Right atrium auricular region (tissue), 2 donors: ENCODE data around the gene GRPEL1. TPM values are rescaled to one million over a fixed set of nuclear protein-coding genes. Genes with fewer than 3 reads are reported as not detected.

ENCODE experiments used
- DNase-seq: peaks from one replicate; pipeline ENCODE4 v3.0.0-alpha.2; 2019; ENCODE audit warnings: low spot score
- H3K27ac ChIP-seq, 2 donors: fragments of 200-600 bp; sonication (generic); 1 replicate in 1 of 2; 2 replicates in 1 of 2; pipeline ENCODE4 v1.5.1; 2016 to 2019
- H3K27me3 ChIP-seq, 2 donors: fragments of 200-600 bp; sonication (generic); one replicate each; pipeline versions ENCODE4 v1.5.1 to v1.6.0; 2017 to 2019
- H3K36me3 ChIP-seq: fragments of 200-600 bp; sonication (generic); one replicate; pipeline ENCODE4 v1.5.1; 2016
- H3K4me1 ChIP-seq, 2 donors: fragments of 200-600 bp; sonication (generic); one replicate each; pipeline versions ENCODE4 v1.5.1 to v1.6.0; 2017 to 2019
- H3K4me3 ChIP-seq, 2 donors: fragments of 200-600 bp; sonication (generic); 1 replicate in 1 of 2; 2 replicates in 1 of 2; pipeline ENCODE4 v1.5.1; 2017 to 2019; ENCODE audit warnings: mild to moderate bottlenecking in 1 of 2, moderate library complexity in 1 of 2
- H3K9me3 ChIP-seq, 2 donors: fragments of 200-600 bp; sonication (generic); one replicate each; pipeline ENCODE4 v1.5.1; 2019
- CTCF ChIP-seq, 2 donors: fragments of 200-600 bp; sonication (generic); IDR thresholded peaks; one replicate each; pipeline ENCODE4 v1.5.1; 2019; ENCODE audit warnings: antibody characterized with exemption in 2 of 2
- total RNA-seq, 2 donors: library from RNA; depleted of rRNA; stranded (reverse); fragments of >200 nt; gene quantifications; one replicate each; pipeline ENCODE4 v1.1.0, GENCODE V29; 2016

Gene GRPEL1
- total RNA-seq, 2 donors from 2014 or later: 17.8 to 18.4 TPM

GRCh38 chr4:7023901-7024300 lies 44.0 kb downstream of the GRPEL1 start:
- Histone ChIP-seq H3K4me3 (no peak overlapping the region), H3K9me3 (no peaks in the 10 kb centered on the region), H3K4me1 (no peaks in the 10 kb centered on the region), H3K27me3 (no peaks in the 10 kb centered on the region), H3K27ac (no peak overlapping the region), H3K36me3 (peaks cover 36% of the 10 kb centered on the region)
- DNase-seq: no peak
- TF ChIP-seq CTCF (IDR thresholded peaks at IDR 0.05): no peak

- Histone ChIP-seq H3K4me1 (no peaks in the 10 kb centered on the region), H3K27me3 (no peaks in the 10 kb centered on the region), H3K36me3 (peaks cover 37% of the 10 kb centered on the region), H3K9me3 (no peaks in the 10 kb centered on the region), H3K27ac (no peak overlapping the region), H3K4me3 (no peak overlapping the region)
- DNase-seq: no peak
- no peak for TF ChIP-seq CTCF (IDR thresholded peaks at IDR 0.05)
Measured at GRCh38 chr4:7023486-7023885, 44.4 kb downstream of the GRPEL1 start.

- no peaks in the 10 kb centered on the region for H3K9me3 ChIP-seq
- no peak for DNase-seq
- no peak overlapping the region for H3K27ac ChIP-seq
- no peaks in the 10 kb centered on the region for H3K27me3 ChIP-seq
- H3K4me3 ChIP-seq: no peak overlapping the region
- no peak for TF ChIP-seq CTCF (IDR thresholded peaks at IDR 0.05)
- no peaks in the 10 kb centered on the region for H3K4me1 ChIP-seq
- peaks cover 49% of the 10 kb centered on the region for H3K36me3 ChIP-seq
Measured at GRCh38 chr4:7021930-7022664, 45.8 kb downstream of the GRPEL1 start.

GRCh38 chr4:7021355-7021754 lies 46.5 kb downstream of the GRPEL1 start:
- Histone ChIP-seq H3K36me3 (peaks cover 52% of the 10 kb centered on the region), H3K27ac (no peak overlapping the region), H3K4me3 (no peak overlapping the region), H3K9me3 (no peaks in the 10 kb centered on the region), H3K27me3 (no peaks in the 10 kb centered on the region), H3K4me1 (no peaks in the 10 kb centered on the region)
- no peak for TF ChIP-seq CTCF (IDR thresholded peaks at IDR 0.05)
- no peak for DNase-seq

- peaks cover 57% of the 10 kb centered on the region for H3K36me3 ChIP-seq
- no peaks in the 10 kb centered on the region for H3K9me3 ChIP-seq
- no peaks in the 10 kb centered on the region for H3K4me1 ChIP-seq
- H3K27ac ChIP-seq: no peak overlapping the region
- no peak for DNase-seq
- H3K27me3 ChIP-seq: no peaks in the 10 kb centered on the region
- no peak for TF ChIP-seq CTCF (IDR thresholded peaks at IDR 0.05)
- H3K4me3 ChIP-seq: no peak overlapping the region
Measured at GRCh38 chr4:7020856-7021255, 47.0 kb downstream of the GRPEL1 start.

- DNase-seq: no peak
- H3K27me3 ChIP-seq: no peaks in the 10 kb centered on the region
- peaks cover 62% of the 10 kb centered on the region for H3K36me3 ChIP-seq
- no peak for TF ChIP-seq CTCF (IDR thresholded peaks at IDR 0.05)
- H3K9me3 ChIP-seq: no peaks in the 10 kb centered on the region
- H3K27ac ChIP-seq: no peak overlapping the region
- no peak overlapping the region for H3K4me3 ChIP-seq
- H3K4me1 ChIP-seq: no peaks in the 10 kb centered on the region
Measured at GRCh38 chr4:7020290-7020689, 47.6 kb downstream of the GRPEL1 start.
